H1 (cell line): ENCODE measurements around the gene SOX8. TPM values are rescaled to one million over a fixed set of nuclear protein-coding genes. Genes with fewer than 3 reads are reported as not detected.

Experiments used
- CTCF ChIA-PET: fragments of 300-600 bp; sonication (Branson Sonifier 250); formaldehyde crosslinking; loops from one replicate; lab custom pipeline; 2021; ENCODE audit not compliant: partially characterized antibody; lab: Charles Lee
- POLR2A ChIA-PET: fragments of 300-600 bp; sonication (Branson Sonifier 250); formaldehyde crosslinking; loops from one replicate; lab custom pipeline; 2021; ENCODE audit warnings: inconsistent platforms; ENCODE audit not compliant: partially characterized antibody; lab: Charles Lee
- DNase-seq, 2 experiments: peaks; one replicate each; pipeline versions ENCODE4 v3.0.0 to v3.0.0-alpha.2; 2010 to 2022; ENCODE audit warnings: low spot score in 2 of 2, low read depth in 1 of 2, mixed read lengths in 1 of 2
- FAIRE-seq: peaks from 2 replicates; lab custom pipeline; 2011; peaks lifted over from hg19 to GRCh38; lab: Jason Lieb, UNC
- H2AFZ ChIP-seq: 2 replicates; pipeline ENCODE4 v1.8.1; 2012; ENCODE audit warnings: low read length, inconsistent platforms
- H2AK5ac ChIP-seq: 2 replicates; pipeline ENCODE4 v1.6.1; 2013; ENCODE audit warnings: low read depth, low read length
- H2BK120ac ChIP-seq: replicated peaks from 2 replicates; pipeline ENCODE3; 2013; ENCODE audit warnings: low read depth, low read length, inconsistent platforms
- H2BK12ac ChIP-seq: 2 replicates; pipeline ENCODE4 v1.6.1; 2013; ENCODE audit warnings: low read depth, low read length
- H2BK15ac ChIP-seq: 2 replicates; pipeline ENCODE4 v1.6.1; 2013; ENCODE audit warnings: low read length
- H2BK20ac ChIP-seq: 2 replicates; pipeline ENCODE4 v1.6.1; 2013; ENCODE audit warnings: low read length
- H2BK5ac ChIP-seq: 2 replicates; pipeline ENCODE4 v1.6.1; 2013; ENCODE audit warnings: low read depth, low read length
- H3K14ac ChIP-seq: 2 replicates; pipeline ENCODE4 v1.6.1; 2013; ENCODE audit warnings: inconsistent platforms; ENCODE audit not compliant: insufficient read length
- H3K18ac ChIP-seq: 2 replicates; pipeline ENCODE4 v1.6.1; 2013; ENCODE audit warnings: low read length; ENCODE audit errors: extremely low read depth
- H3K23ac ChIP-seq: 2 replicates; pipeline ENCODE4 v1.6.1; 2013; ENCODE audit warnings: inconsistent platforms; ENCODE audit not compliant: insufficient read length
- H3K23me2 ChIP-seq: 2 replicates; pipeline ENCODE4 v1.6.1; 2013; ENCODE audit warnings: low read depth, low read length
- H3K27ac ChIP-seq: 2 replicates; pipeline ENCODE4 v1.6.1; 2011; ENCODE audit warnings: low read depth, low read length, inconsistent platforms
- H3K27me3 ChIP-seq, 4 experiments: replicated peaks in 1 of 4; 1 replicate in 1 of 4; 2 replicates in 3 of 4; pipeline versions ENCODE4 v1.6.1 to v1.8.1; 2011 to 2013; ENCODE audit warnings: low read length in 3 of 4, mild to moderate bottlenecking in 3 of 4, inconsistent platforms in 2 of 4, mixed read lengths in 2 of 4, moderate library complexity in 1 of 4; ENCODE audit not compliant: control insufficient read depth in 3 of 4, insufficient read depth in 3 of 4; ENCODE audit errors: extremely low read depth in 1 of 4
- H3K36me3 ChIP-seq, 4 experiments: 2 replicates each; pipeline versions ENCODE4 v1.6.1 to v1.8.1; 2011 to 2013; ENCODE audit warnings: mild to moderate bottlenecking in 4 of 4, low read length in 3 of 4, moderate library complexity in 2 of 4, control low read depth in 1 of 4, inconsistent platforms in 1 of 4; ENCODE audit not compliant: insufficient read depth in 4 of 4, control insufficient read depth in 2 of 4
- H3K4ac ChIP-seq: replicated peaks from 2 replicates; pipeline ENCODE3; 2013; ENCODE audit warnings: low read length, low read depth, mixed read lengths, inconsistent platforms; ENCODE audit not compliant: insufficient read length
- H3K4me1 ChIP-seq, 4 experiments: replicated peaks in 1 of 4; 1 replicate in 1 of 4; 2 replicates in 3 of 4; pipeline versions ENCODE4 v1.6.1 to v1.8.1; 2011 to 2013; ENCODE audit warnings: low read length in 3 of 4, inconsistent platforms in 2 of 4, mixed read lengths in 1 of 4; ENCODE audit not compliant: insufficient read depth in 4 of 4, control insufficient read depth in 3 of 4
- H3K4me2 ChIP-seq, 2 experiments: 2 replicates each; pipeline versions ENCODE4 v1.6.1 to v1.8.1; 2011 to 2013; ENCODE audit warnings: low read depth in 2 of 2, low read length in 2 of 2, control low read depth in 1 of 2, inconsistent platforms in 1 of 2, mild to moderate bottlenecking in 1 of 2; ENCODE audit not compliant: insufficient read depth in 1 of 2
- H3K4me3 ChIP-seq, 4 experiments: fragments of 200-600, 300-600 bp in 1 of 4; sonication (generic), shearing (Covaris generic), sonication (Bioruptor Twin) in 1 of 4; 2 replicates each; pipeline versions ENCODE4 v1.5.1 to v1.8.1; 2011 to 2016; ENCODE audit warnings: low read length in 4 of 4, low read depth in 3 of 4, control low read depth in 2 of 4, inconsistent platforms in 2 of 4, mild to moderate bottlenecking in 2 of 4, mixed read lengths in 1 of 4, moderate library complexity in 1 of 4; ENCODE audit not compliant: insufficient read depth in 2 of 4; ENCODE audit errors: extremely low read depth in 1 of 4
- H3K56ac ChIP-seq: replicated peaks from 2 replicates; pipeline ENCODE3; 2013; ENCODE audit warnings: low read depth, mild to moderate bottlenecking, mixed read lengths, low read length, inconsistent platforms; ENCODE audit not compliant: insufficient read length
- H3K79me1 ChIP-seq: 2 replicates; pipeline ENCODE4 v1.6.1; 2013; ENCODE audit warnings: low read depth, low read length, control low read depth
- H3K79me2 ChIP-seq, 2 experiments: 2 replicates each; pipeline versions ENCODE4 v1.6.1 to v1.8.1; 2012 to 2013; ENCODE audit warnings: low read length in 2 of 2, mild to moderate bottlenecking in 2 of 2, inconsistent platforms in 1 of 2; ENCODE audit not compliant: insufficient read depth in 2 of 2, control insufficient read depth in 1 of 2
- H3K9ac ChIP-seq, 4 experiments: replicated peaks in 1 of 4; 1 replicate in 1 of 4; 2 replicates in 3 of 4; pipeline versions ENCODE4 v1.6.1 to v1.8.1; 2011 to 2013; ENCODE audit warnings: low read depth in 3 of 4, low read length in 3 of 4, control low read depth in 2 of 4, mild to moderate bottlenecking in 2 of 4, moderate library complexity in 2 of 4, inconsistent platforms in 1 of 4; ENCODE audit errors: extremely low read depth in 1 of 4
- H3K9me3 ChIP-seq, 2 experiments: 2 replicates each; pipeline versions ENCODE4 v1.6.1 to v1.8.1; 2012 to 2013; ENCODE audit warnings: mild to moderate bottlenecking in 2 of 2, moderate library complexity in 2 of 2, control low read depth in 1 of 2, inconsistent platforms in 1 of 2, low read depth in 1 of 2, low read length in 1 of 2, mixed read lengths in 1 of 2; ENCODE audit not compliant: insufficient read depth in 2 of 2
- H4K20me1 ChIP-seq, 2 experiments: replicated peaks in 1 of 2; 2 replicates each; pipeline versions ENCODE3 to v1.8.1; 2011 to 2013; ENCODE audit warnings: inconsistent platforms in 2 of 2, low read length in 2 of 2, mild to moderate bottlenecking in 1 of 2; ENCODE audit not compliant: insufficient read depth in 2 of 2, control insufficient read depth in 1 of 2
- H4K5ac ChIP-seq: 2 replicates; pipeline ENCODE4 v1.6.1; 2013; ENCODE audit warnings: low read length, low read depth, mixed read lengths, inconsistent platforms; ENCODE audit not compliant: insufficient read length
- H4K8ac ChIP-seq: 2 replicates; pipeline ENCODE4 v1.8.0; 2013; ENCODE audit warnings: mild to moderate bottlenecking, moderate library complexity, low read length, inconsistent platforms; ENCODE audit not compliant: insufficient read depth; ENCODE audit errors: extremely low read depth
- H4K91ac ChIP-seq: replicated peaks from 2 replicates; pipeline ENCODE3; 2013; ENCODE audit warnings: low read length, mixed read lengths, inconsistent platforms; ENCODE audit not compliant: insufficient read length
- BCL11A ChIP-seq, 2 experiments: IDR thresholded peaks; one replicate each; pipeline ENCODE4 v1.6.1; 2011; ENCODE audit warnings: low read depth in 2 of 2, low read length in 2 of 2, mild to moderate bottlenecking in 2 of 2
- CBX8 ChIP-seq: fragments of 300-800, 300-1000 bp; sonication (generic); IDR thresholded peaks from 2 replicates; pipeline ENCODE4 v1.7.1; 2016; ENCODE audit warnings: low read depth, low read length, borderline replicate concordance
- CREB1 ChIP-seq: IDR thresholded peaks from 2 replicates; pipeline ENCODE4 v1.6.1; 2012; ENCODE audit warnings: inconsistent platforms
- CTBP2 ChIP-seq: IDR thresholded peaks from 2 replicates; pipeline ENCODE4 v1.7.0; 2011; ENCODE audit warnings: borderline replicate concordance, mild to moderate bottlenecking, moderate library complexity, mixed read lengths, low read length; ENCODE audit not compliant: insufficient read depth, insufficient read length
- EZH2 ChIP-seq: fragments of 200-600 bp; sonication (generic); IDR thresholded peaks from 2 replicates; pipeline ENCODE4 v1.7.1; 2012; ENCODE audit warnings: low read depth, mild to moderate bottlenecking, moderate library complexity, low read length, inconsistent platforms; ENCODE audit not compliant: severe bottlenecking
- JUN ChIP-seq: IDR thresholded peaks from 2 replicates; pipeline ENCODE4 v1.6.1; 2011; ENCODE audit warnings: low read depth, mild to moderate bottlenecking, improper control_type of control experiment, low read length
- KDM4A ChIP-seq: IDR thresholded peaks from one replicate; pipeline ENCODE4 v1.7.1; 2012; ENCODE audit warnings: low read depth, mild to moderate bottlenecking, moderate library complexity, low read length, inconsistent platforms; ENCODE audit not compliant: severe bottlenecking
- POLR2A ChIP-seq, 2 experiments: IDR thresholded peaks; 1 replicate in 1 of 2; 2 replicates in 1 of 2; pipeline ENCODE4 v1.6.1; 2011; ENCODE audit warnings: low read depth in 2 of 2, low read length in 2 of 2, mild to moderate bottlenecking in 2 of 2; ENCODE audit errors: control extremely low read depth in 1 of 2
- RAD21 ChIP-seq, 2 experiments: IDR thresholded peaks in 1 of 2; conservative IDR thresholded peaks in 1 of 2; 2 replicates each; pipeline ENCODE4 v1.6.1; 2011; ENCODE audit warnings: low read depth in 2 of 2, low read length in 2 of 2, improper control_type of control experiment in 1 of 2, inconsistent platforms in 1 of 2, mild to moderate bottlenecking in 1 of 2, moderate library complexity in 1 of 2
- TAF7 ChIP-seq: optimal IDR thresholded peaks from 2 replicates; pipeline ENCODE3; 2011; ENCODE audit warnings: low read depth, mild to moderate bottlenecking, inconsistent platforms, low read length, moderate library complexity, borderline replicate concordance
- WGBS, 2 experiments: shearing (Covaris generic) in 1 of 2; methylation state at CpG; one replicate each; pipeline versions ENCODE4 v1.1.6 to v1.1.7; 2013 to 2015; ENCODE audit warnings: low lambda C conversion rate in 2 of 2, mixed read lengths in 2 of 2, inconsistent platforms in 1 of 2, low coverage in 1 of 2, missing lambda C conversion rate in 1 of 2; ENCODE audit not compliant: insufficient replicate concordance in 2 of 2, insufficient coverage in 1 of 2, insufficient read length in 1 of 2; ENCODE audit errors: extremely low coverage in 1 of 2, missing lambda C conversion rate in 1 of 2; 5-methylcytosine and 5-hydroxymethylcytosine counted together
- polyA plus RNA-seq, 7 experiments: library from polyadenylated mRNA; depleted of rRNA in 3 of 7; stranded (reverse) in 5 of 7; unstranded in 2 of 7; fragments of >200 nt in 5 of 7; fragments of 200-250 nt in 2 of 7; gene quantifications; 1 replicate in 5 of 7; 2 replicates in 1 of 7; 4 replicates in 1 of 7; pipeline versions ENCODE4 v1.2.1 to v1.2.3, GENCODE V29; 2011 to 2013; ENCODE audit warnings: missing spikeins in 2 of 7, mixed read lengths in 2 of 7
- total RNA-seq: library from RNA; stranded (reverse); fragmentation: NEBNext Ultra II Directional; extraction: Animal tissue kit (Norgen Biotek cat#: 25700); gene quantifications from 2 replicates; pipeline ENCODE4 v1.2.1, GENCODE V29; 2021

Gene SOX8
- total and polyA plus RNA-seq, 2 of the 8 experiments (the other 6 are each of a cell fraction or from before 2014, with no cell fraction given), result 2.2 to 5.7 TPM

GRCh38 chr16:939941-940340 lies 41.6 kb upstream of the SOX8 start:
- no peak overlapping the region for H2BK120ac ChIP-seq
- no peak overlapping the region for H3K18ac ChIP-seq
- no peaks in the 10 kb centered on the region for H3K79me2 ChIP-seq
- no peak for TF ChIP-seq TAF7
- TF ChIP-seq POLR2A (IDR thresholded peaks at IDR 0.05; ENCODE audit: control extremely low read depth in 1 of 2, low read depth in 2 of 2, low read length in 2 of 2), result no peak
- no peak for TF ChIP-seq CTBP2
- no peak for TF ChIP-seq KDM4A
- TF ChIP-seq BCL11A (IDR thresholded peaks at IDR 0.05; ENCODE audit: low read depth in 2 of 2, low read length in 2 of 2), result no peak
- TF ChIP-seq RAD21 (IDR thresholded peaks at IDR 0.05 in 1 of 2, conservative IDR thresholded peaks at IDR 0.05 in 1 of 2; ENCODE audit: low read depth in 2 of 2, low read length in 2 of 2), result no peak
- no peak for TF ChIP-seq EZH2
- TF ChIP-seq CREB1, result no peak
- TF ChIP-seq CBX8, result no peak
- no peak for TF ChIP-seq JUN
- H4K91ac ChIP-seq, result no peak overlapping the region
- H2BK20ac ChIP-seq, result no peak overlapping the region
- no peak overlapping the region for H3K4me2 ChIP-seq
- H3K79me1 ChIP-seq, result no peaks in the 10 kb centered on the region
- peaks cover 16 to 41% of the 10 kb centered on the region in 2 experiments for H3K9me3 ChIP-seq
- no peak overlapping the region for H3K56ac ChIP-seq
- H3K36me3 ChIP-seq, result no peaks in the 10 kb centered on the region
- H3K9ac ChIP-seq, result no peak overlapping the region
- no peak overlapping the region for H2AK5ac ChIP-seq
- no peak overlapping the region for H3K23ac ChIP-seq
- H3K4me3 ChIP-seq, result no peak overlapping the region
- no peak overlapping the region for H4K8ac ChIP-seq
- ChIA-PET POLR2A (no interaction called here), CTCF (no interaction called here)
- H3K4ac ChIP-seq, result no peak overlapping the region
- H3K23me2 ChIP-seq, result no peaks in the 10 kb centered on the region
- no peaks in the 10 kb centered on the region for H3K27me3 ChIP-seq
- no peak overlapping the region for H2BK12ac ChIP-seq
- no peak overlapping the region for H2BK15ac ChIP-seq
- H2BK5ac ChIP-seq, result no peak overlapping the region
- H4K20me1 ChIP-seq, result no peaks in the 10 kb centered on the region
- no peak overlapping the region for H2AFZ ChIP-seq
- WGBS, 2 experiments, result 67% methylated on average over 11 of the region's 17 CpGs; no CpG with 5 or more reads in 1 of the 2 experiments
- no peaks in the 10 kb centered on the region for H3K4me1 ChIP-seq
- no peak overlapping the region for H4K5ac ChIP-seq
- DNase-seq (no peak), FAIRE-seq (no peak)
- H3K14ac ChIP-seq, result no peak overlapping the region
- no peak overlapping the region for H3K27ac ChIP-seq
